ENCODE data around the gene TRAPPC12. TPM values are rescaled to one million over a fixed set of nuclear protein-coding genes. Genes with fewer than 3 reads are reported as not detected.
"Not testable (repeated sequence)": the region's sequence is repeated elsewhere in the genome, so short reads cannot be mapped to it uniquely, and the experiment has no call there.

The TRAPPC12 gene
- total RNA-seq, result 51.9 TPM

DNA sequence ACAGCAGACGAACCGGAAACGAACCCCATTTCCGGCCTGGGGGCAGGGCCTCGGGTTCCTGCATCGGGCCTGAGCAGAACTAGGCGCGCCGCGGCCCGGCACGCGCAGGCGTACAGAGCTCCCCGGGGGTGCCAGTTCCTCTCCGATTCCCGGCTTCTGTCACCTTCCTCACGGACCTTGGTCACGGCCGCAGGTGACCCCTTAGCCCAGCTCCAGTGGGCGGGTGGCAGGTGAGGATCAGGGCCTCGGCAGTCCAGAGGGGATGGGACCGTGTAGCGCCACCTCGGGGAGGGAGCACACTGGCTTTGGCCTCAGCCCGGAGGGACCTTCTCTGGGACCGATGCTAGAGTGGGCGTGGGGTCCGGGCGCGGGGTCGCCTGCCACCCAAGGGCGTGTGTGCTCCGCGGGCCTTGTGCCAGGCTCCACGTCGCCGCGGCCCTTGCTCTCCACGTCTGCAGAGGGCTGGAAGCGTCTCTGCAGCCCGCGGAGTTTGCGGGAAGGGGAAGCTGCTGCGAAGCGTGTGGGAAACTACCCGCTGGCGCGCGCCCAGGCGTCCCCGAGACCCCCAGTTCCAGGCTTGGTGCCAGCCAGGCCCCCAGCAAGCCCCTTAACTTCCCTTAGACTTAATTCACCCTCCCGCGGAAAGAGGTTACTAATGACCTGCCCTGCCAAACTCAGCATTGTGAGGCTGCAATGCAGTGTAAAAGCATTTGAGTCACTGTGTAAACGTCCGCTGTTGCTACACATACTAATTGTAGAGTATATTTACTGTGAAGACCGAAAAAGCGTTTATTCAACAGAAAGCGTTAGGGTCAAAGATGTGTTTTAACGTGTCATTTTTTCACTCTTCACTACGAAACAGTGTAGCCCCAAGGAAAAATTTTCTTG, at the start of gene TRAPPC12:
Gene TRAPPC12, plus strand, starts transcription at position 48 of the 888 bp plus-strand sequence. CDS start 7,930 bp downstream, outside the sequence.
- DNase-seq (ENCODE audit: low spot score) (peak; percentile 96), ATAC-seq (peak; percentile 84)

DNA sequence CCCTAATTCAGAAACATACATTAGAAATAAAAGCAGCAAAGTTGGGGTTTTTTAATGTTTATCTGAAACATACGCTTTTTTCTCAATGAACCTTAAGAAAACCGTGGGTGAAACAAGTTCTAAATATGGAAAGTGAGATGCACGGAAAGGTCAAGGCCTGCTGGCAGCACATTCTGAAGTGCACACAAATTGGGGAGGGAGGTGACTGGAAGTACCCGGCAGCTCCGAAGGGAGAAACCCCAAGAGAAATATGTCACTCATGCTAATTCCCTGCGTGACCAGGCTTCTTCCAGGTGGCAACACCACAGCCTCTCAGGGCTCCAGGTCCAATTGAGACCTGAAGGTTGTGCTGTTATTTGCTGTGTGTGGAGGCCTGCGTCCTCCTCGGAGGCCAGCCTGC, 47.4 kb upstream of the TRAPPC12 start:
- DNase-seq (ENCODE audit: low spot score) (no peak), ATAC-seq (no peak)

DNA sequence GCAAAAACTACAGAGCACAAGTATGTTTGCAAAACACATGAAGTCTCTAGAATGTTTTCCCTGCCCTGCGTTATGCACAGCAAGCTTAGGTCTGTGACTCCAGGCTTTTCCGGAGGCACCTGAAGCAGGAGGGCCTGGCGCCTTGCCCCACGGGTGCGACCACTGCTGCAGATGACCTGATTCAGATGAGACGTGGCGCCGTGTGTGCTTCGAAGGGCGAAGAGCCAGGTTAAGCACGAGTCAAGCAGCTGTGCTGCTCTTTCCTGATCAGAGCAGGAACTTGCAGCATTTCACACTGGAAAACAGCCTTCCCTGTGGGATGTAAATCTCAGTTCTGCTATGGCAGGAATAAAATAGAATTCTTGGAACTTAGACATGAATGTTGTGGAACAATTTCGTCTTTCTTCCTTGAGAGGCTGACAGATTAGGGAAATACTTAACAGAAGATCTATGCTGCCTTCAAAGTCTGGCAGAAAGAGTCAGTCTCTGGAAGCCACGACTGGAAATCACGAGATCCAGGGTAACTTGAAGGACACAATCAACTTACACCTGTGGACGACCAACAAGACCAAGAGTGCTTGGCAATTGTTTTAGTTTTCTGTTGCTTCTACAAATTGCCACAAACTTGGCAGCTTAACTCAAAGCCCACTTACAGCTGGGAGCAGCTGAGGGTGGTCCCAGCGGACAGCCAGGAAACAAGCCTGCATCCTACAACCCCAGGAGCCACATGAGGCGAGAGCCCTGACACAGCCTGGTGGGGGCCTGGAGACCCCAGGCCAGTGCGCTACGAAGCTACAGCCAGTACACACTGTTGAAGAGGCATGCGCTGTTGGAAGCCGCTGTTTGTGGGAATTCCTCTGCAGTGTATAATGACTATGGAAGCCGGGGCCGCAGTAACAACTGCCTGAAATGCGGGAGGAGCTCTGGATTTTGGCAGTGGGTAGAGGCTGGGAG, 44.8 kb upstream of the TRAPPC12 start:
- DNase-seq (ENCODE audit: low spot score) (no peak), ATAC-seq (no peak)

DNA sequence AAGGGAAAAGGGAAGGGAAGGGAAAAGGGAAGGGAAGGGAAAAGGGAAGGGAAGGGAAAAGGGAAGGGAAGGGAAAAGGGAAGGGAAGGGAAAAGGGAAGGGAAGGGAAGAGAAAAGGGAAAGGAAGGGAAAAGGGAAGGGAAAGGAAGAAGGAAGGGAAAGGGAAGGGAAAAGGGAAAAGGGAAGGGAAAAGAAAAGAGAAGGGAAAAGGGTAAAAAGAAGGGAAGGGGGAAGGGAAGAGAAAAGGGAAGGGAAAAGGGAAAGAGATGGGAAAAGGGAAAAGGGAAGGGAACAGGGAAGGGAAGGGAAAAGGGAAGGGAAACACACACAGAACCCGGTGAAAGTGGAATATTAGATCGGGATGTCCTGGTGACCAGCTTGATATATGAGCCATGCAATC, 42.6 kb upstream of the TRAPPC12 start:
- DNase-seq (ENCODE audit: low spot score) (no peak), ATAC-seq (no peak)

DNA sequence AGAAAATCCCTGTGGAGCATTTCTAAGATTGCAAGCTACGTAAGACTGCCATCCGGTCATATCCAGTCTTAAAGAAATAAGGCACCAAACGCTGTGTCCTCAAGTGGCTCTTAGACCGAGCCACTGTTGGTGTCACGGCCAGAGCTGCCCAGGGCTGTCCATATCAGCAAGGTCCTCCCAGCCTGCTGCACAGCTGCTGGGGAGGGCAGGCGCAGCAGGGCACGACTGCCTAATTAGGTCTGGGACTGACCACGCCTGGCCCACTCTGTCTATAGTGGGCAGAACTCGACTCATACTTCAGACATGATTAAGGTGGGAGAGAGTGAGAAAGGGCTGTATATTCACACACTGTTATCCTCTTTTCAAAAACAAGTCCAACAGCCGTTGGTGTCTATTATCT, 41.2 kb upstream of the TRAPPC12 start:
- no peak for DNase-seq (ENCODE audit: low spot score)
- ATAC-seq, result no peak

GRCh38 chr2:3340144-3340543, 39.4 kb upstream of the TRAPPC12 start:
- DNase-seq (ENCODE audit: low spot score) (no peak), ATAC-seq (no peak)

DNA sequence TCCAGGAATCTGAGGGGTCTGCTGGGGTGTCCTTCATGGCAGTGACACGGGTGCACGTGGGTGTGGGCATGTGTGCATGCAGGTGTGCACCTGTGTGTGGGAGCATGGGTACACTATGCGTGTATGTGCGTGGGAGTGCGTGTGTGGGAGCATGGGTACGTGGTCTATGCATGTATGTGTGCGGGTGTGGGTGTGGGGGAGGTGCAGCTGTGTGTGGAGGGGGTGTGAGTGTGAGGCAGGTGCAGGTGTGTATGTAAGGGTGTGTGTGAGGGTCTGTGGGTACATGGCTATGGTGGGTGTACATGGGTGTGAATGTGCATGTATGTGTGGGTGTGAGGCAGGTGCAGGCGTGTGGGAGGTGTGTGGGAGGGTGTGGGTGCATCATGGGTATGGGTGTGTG, 38.2 kb upstream of the TRAPPC12 start:
- ATAC-seq (no peak), DNase-seq (ENCODE audit: low spot score) (no peak)

GRCh38 chr2:3342324-3342723, 37.2 kb upstream of the TRAPPC12 start:
- no peak for DNase-seq (ENCODE audit: low spot score)
- ATAC-seq, result no peak

GRCh38 chr2:3343012-3343411, 36.5 kb upstream of the TRAPPC12 start:
- DNase-seq (ENCODE audit: low spot score) (no peak), ATAC-seq (no peak)

- DNase-seq (ENCODE audit: low spot score), result no peak
- no peak for ATAC-seq
Measured at GRCh38 chr2:3344897-3345296, 34.6 kb upstream of the TRAPPC12 start.

DNA sequence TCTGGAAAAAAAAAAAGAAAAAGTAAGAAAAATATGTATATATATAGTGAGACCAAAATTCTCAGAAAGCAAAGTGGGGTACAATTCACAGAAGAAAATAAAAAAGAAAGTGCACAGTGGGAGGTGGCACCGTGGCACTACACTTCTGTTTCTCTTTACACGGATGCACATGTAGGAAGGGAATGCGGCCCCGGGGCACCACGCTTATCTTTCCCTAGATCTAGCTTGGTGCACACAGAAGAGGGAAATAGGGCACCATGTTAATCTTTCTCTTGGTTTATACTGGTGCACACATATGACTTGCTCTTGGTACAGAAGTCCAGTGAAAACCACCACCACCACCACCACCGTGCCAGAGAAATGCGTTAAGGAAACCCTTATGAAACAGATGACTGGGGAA, 33.9 kb upstream of the TRAPPC12 start:
- DNase-seq (ENCODE audit: low spot score) (no peak), ATAC-seq (no peak)

GRCh38 chr2:3348767-3349166, 30.7 kb upstream of the TRAPPC12 start:
- DNase-seq (ENCODE audit: low spot score), result no peak
- peak; percentile 46 for ATAC-seq

GRCh38 chr2:3349211-3349693, 30.2 kb upstream of the TRAPPC12 start:
- ATAC-seq (peak; percentile 48), DNase-seq (ENCODE audit: low spot score) (no peak)

GRCh38 chr2:3354986-3355385, 24.5 kb upstream of the TRAPPC12 start:
- no peak for ATAC-seq
- DNase-seq (ENCODE audit: low spot score), result no peak

DNA sequence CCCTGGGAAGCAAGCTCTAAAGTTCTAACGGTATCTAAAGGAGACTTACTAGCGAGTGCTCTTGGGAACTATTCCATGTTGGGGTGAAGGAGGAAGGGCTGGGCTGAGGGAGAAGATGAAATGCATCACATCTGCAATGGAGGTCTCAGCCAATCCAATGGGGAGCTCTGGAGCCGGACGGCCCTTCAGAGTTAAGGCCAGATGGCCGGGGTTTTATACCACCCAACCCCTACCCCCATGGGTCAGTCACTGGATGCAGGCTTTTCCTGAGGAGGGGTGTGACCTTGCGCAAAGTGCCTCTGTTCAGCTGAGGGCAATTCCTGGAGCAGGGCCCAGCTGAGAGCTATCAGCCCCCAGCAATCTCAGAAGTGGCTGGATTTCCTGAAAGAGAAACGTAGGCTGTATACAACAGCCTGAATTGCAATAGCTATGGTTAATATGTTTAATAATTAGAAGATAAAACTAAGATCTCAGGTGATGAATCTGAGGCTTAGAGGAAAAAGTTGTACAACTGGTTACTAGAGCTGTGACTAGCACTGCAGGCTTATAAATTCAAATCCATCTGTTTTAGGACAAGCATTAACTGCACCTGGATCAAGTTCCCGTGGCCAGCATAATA, 23.4 kb upstream of the TRAPPC12 start:
- no peak for DNase-seq (ENCODE audit: low spot score)
- ATAC-seq, result no peak

DNA sequence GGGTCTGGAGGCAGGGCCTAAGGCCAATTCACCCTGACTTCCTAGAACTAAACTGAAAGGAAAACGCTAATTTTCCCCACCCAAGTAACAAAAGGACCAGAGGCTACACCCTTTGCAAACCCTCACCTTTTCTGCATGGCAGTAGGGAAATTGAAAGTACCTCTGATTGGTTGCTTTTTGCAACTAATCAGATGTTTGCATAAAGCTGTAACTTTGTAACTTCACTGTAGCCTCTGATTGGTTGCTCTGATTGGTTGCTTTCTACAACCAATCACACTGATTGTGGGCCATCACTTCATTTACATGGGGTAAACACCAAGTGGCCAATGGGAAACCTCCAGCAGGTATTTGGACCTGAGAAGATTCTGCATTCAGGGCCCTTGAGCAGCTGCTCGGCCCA, 22.7 kb upstream of the TRAPPC12 start:
- ATAC-seq, result no peak
- DNase-seq (ENCODE audit: low spot score), result no peak

GRCh38 chr2:3357446-3357845, 22.0 kb upstream of the TRAPPC12 start:
- DNase-seq (ENCODE audit: low spot score); ATAC-seq: not testable (repeated sequence)

DNA sequence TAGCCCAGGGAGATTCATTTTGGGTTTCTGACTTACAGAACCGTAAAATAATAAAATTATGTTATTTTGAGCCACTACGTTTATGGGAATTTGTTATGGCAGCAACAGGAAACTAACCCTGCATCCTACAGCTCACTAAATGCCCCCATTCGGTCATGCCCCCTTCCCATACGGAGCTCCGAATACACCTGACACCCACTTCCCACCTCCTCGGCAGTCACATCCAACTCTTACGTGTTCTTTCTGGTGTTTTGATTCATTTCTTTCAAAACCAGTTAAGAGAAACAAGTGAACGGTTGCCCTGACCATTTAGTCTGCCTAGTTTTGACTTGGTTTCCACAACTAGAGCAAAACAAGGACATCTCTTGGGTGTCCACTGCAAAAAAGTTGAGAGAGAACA, 21.6 kb upstream of the TRAPPC12 start:
- ATAC-seq (no peak), DNase-seq (ENCODE audit: low spot score) (no peak)

GRCh38 chr2:3361518-3362389, 17.7 kb upstream of the TRAPPC12 start:
- DNase-seq (ENCODE audit: low spot score), result no peak
- no peak for ATAC-seq

- no peak for DNase-seq (ENCODE audit: low spot score)
- no peak for ATAC-seq
Measured at GRCh38 chr2:3365219-3365618, 14.3 kb upstream of the TRAPPC12 start.

Data from left lobe of liver (tissue), 2 donors.